NCI-H82 (cell line): Measurements from ENCODE around the gene CLHC1.
"Not testable (repeated sequence)": the region's sequence is repeated elsewhere in the genome, so short reads cannot be mapped to it uniquely, and the experiment has no call there.

Source experiments
- DNase-seq: peaks from one replicate; lab custom pipeline; 2025; lab: John Stamatoyannopoulos, UW

The CLHC1 gene

GRCh38 chr2:55153584-55154299, 78.4 kb downstream of the CLHC1 start:
- DNase-seq: no peak

- no peak for DNase-seq
These were observed 79.3 kb downstream of the CLHC1 start for GRCh38 chr2:55152475-55153412.

GRCh38 chr2:55151733-55152433, 80.2 kb downstream of the CLHC1 start:
- DNase-seq: no peak

- DNase-seq: no peak
These were observed 81.3 kb downstream of the CLHC1 start for GRCh38 chr2:55150834-55151233.

GRCh38 chr2:55148269-55148668, 83.8 kb downstream of the CLHC1 start:
- DNase-seq: no peak

- DNase-seq: no peak
These were observed 84.6 kb downstream of the CLHC1 start for GRCh38 chr2:55147531-55147930.

- no peak for DNase-seq
These were observed 85.1 kb downstream of the CLHC1 start for GRCh38 chr2:55147041-55147440.

GRCh38 chr2:55146263-55146662, 85.8 kb downstream of the CLHC1 start:
- no peak for DNase-seq

GRCh38 chr2:55144922-55145820, 86.9 kb downstream of the CLHC1 start:
- no peak for DNase-seq

- DNase-seq: not testable (repeated sequence)
These were observed 88.4 kb downstream of the CLHC1 start for GRCh38 chr2:55143706-55144105.

GRCh38 chr2:55142518-55142917, 89.6 kb downstream of the CLHC1 start:
- DNase-seq: no peak

- no peak for DNase-seq
These were observed 90.3 kb downstream of the CLHC1 start for GRCh38 chr2:55141572-55142413.

GRCh38 chr2:55140316-55141219, 91.5 kb downstream of the CLHC1 start:
- no peak for DNase-seq

GRCh38 chr2:55139305-55139704, 92.8 kb downstream of the CLHC1 start:
- DNase-seq: no peak

GRCh38 chr2:55138882-55139229, 93.2 kb downstream of the CLHC1 start:
- no peak for DNase-seq

- no peak for DNase-seq
These were observed 93.8 kb downstream of the CLHC1 start for GRCh38 chr2:55138014-55138881.

GRCh38 chr2:55137024-55137958, 94.8 kb downstream of the CLHC1 start:
- DNase-seq: no peak
